HFF-Myc (cell line): ENCODE measurements around the gene PIK3R5.

Experiments used
- DNase-seq: peaks from one replicate; pipeline ENCODE4 v3.0.0-alpha.2; 2011; ENCODE audit warnings: low read depth; ENCODE audit errors: extremely low read depth
- H3K4me3 ChIP-seq: replicated peaks from 2 replicates; pipeline ENCODE4 v1.5.1; 2011; ENCODE audit warnings: low read depth, mild to moderate bottlenecking, control low read depth, low read length
- TF ChIP-seq, protein P1 (sequence below): IDR thresholded peaks from 2 replicates; pipeline ENCODE4 v1.5.1; 2012; ENCODE audit warnings: mild to moderate bottlenecking, low read depth, low read length, control low read depth; ENCODE audit errors: missing control alignments

Gene PIK3R5

DNA sequence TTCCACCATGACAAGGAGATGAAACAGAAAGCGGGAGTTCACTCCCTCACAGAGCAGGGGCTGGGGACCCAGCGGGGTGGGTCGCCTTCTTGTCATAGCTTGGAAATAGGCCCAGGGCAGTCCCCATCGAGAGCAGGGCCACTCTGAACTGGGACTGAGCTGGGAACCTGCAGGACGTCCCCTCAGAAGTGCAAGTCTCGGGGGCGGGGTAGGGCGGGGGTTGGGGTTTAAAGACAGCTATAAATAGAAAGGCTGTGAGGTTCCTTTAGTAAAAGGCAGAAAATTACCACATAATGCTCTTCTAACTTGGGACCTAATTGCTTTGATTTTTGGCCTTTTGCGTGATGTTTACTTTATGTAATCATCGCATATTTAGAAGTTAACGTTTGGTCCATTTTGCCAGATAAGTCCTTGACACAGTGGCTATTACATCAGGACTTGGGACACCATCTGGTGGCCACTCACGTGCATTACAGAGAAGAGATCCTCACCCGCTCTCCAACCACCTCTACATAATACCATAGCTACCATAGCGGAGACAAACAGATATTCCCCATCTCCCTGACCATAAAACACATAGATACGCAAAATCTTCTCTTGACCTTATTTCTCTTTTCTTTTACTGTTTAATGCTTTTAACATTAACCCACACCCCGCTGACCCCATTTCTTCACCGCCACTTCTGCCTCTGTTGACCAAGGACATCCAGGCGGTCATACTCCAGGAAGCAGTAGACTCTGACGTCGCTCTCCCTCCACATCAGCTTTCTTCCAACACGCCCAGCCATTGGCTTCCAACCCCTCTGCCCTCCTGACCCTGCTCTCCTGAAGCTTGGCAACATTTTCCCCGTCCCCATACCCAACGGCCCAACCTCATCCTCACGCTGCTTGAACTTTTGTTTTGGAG, 70.6 kb downstream of the PIK3R5 start:
- H3K4me3 ChIP-seq: no peak overlapping the region
- peak; percentile 36 for DNase-seq
- TF ChIP-seq, protein P1, sequence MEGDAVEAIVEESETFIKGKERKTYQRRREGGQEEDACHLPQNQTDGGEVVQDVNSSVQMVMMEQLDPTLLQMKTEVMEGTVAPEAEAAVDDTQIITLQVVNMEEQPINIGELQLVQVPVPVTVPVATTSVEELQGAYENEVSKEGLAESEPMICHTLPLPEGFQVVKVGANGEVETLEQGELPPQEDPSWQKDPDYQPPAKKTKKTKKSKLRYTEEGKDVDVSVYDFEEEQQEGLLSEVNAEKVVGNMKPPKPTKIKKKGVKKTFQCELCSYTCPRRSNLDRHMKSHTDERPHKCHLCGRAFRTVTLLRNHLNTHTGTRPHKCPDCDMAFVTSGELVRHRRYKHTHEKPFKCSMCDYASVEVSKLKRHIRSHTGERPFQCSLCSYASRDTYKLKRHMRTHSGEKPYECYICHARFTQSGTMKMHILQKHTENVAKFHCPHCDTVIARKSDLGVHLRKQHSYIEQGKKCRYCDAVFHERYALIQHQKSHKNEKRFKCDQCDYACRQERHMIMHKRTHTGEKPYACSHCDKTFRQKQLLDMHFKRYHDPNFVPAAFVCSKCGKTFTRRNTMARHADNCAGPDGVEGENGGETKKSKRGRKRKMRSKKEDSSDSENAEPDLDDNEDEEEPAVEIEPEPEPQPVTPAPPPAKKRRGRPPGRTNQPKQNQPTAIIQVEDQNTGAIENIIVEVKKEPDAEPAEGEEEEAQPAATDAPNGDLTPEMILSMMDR: peak; percentile 75

- DNase-seq: no peak
- H3K4me3 ChIP-seq: no peak overlapping the region
- TF ChIP-seq, protein P1: no peak
These were observed 71.3 kb downstream of the PIK3R5 start for GRCh38 chr17:8894202-8894671.

GRCh38 chr17:8893621-8894201, 71.8 kb downstream of the PIK3R5 start:
- TF ChIP-seq, protein P1: no peak
- no peak overlapping the region for H3K4me3 ChIP-seq
- no peak for DNase-seq

- TF ChIP-seq, protein P1: no peak
- no peak for DNase-seq
- H3K4me3 ChIP-seq: no peak overlapping the region
These were observed 72.4 kb downstream of the PIK3R5 start for GRCh38 chr17:8893059-8893458.

DNA sequence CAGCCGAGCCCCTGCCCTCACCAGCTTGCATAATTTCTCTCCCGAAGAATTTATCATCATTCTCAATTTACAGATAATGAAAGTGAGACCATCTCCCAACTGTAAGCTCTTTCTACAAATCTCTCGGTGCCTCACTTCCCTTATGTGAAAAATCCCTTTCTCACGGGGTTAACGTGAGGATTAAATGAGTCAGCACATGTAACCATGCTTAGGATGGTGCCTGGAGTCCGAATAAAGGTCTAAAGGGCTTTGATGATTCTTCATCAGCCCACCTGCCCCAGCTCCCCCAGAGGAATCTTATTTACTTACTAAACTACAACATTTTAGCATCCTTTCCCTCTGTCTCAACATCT, 73.2 kb downstream of the PIK3R5 start:
- no peak for DNase-seq

GRCh38 chr17:8890671-8891070, 74.8 kb downstream of the PIK3R5 start:
- TF ChIP-seq, protein P1: no peak
- H3K4me3 ChIP-seq: no peak overlapping the region
- DNase-seq: no peak

More for the DNA sequence above, 73.2 kb downstream of the PIK3R5 start:
- H3K4me3 ChIP-seq: no peak overlapping the region
- TF ChIP-seq, protein P1: no peak
